Measurements from ENCODE around the gene TAF11L6.
"Not testable (repeated sequence)": the region's sequence is repeated elsewhere in the genome, so short reads cannot be mapped to it uniquely, and the experiment has no call there.

Gene TAF11L6

GRCh38 chr5:17528369-17528768 is at the start of gene TAF11L6:
Gene TAF11L6, plus strand, starts transcription at chr5:17528669.
- DNase-seq (ENCODE audit: low read depth) = not testable (repeated sequence)

- no peak for DNase-seq (ENCODE audit: low read depth)
Measured at GRCh38 chr5:17481378-17481777, 47.1 kb upstream of the TAF11L6 start.

GRCh38 chr5:17482790-17483189 is 45.7 kb upstream of the TAF11L6 start:
- DNase-seq (ENCODE audit: low read depth) = no peak

GRCh38 chr5:17486464-17487173 is 41.9 kb upstream of the TAF11L6 start:
- DNase-seq (ENCODE audit: low read depth) = not testable (repeated sequence)

GRCh38 chr5:17487174-17487512 is 41.3 kb upstream of the TAF11L6 start:
- no peak for DNase-seq (ENCODE audit: low read depth)

GRCh38 chr5:17491257-17491656 is 37.2 kb upstream of the TAF11L6 start:
- not testable (repeated sequence) for DNase-seq (ENCODE audit: low read depth)

GRCh38 chr5:17492770-17493169 is 35.7 kb upstream of the TAF11L6 start:
- no peak for DNase-seq (ENCODE audit: low read depth)

DNA sequence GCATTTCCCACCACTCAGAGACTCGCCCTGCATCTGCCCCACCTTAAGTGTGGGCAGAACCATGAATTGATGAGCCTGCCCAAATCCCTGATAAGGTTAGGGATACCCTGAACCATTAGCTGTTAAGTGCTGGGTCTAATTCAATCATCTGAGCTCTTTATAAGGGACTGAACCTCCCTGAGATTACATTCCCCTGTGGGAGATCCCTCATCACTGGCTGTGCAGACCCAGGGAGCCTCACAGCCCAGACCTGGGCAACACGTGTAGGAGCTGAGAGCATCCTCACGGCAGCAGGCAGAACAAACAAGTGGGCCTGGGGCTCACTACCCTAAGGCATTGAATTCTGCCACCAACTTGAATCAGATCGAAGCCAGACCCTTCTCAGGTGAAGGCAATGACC is 31.0 kb upstream of the TAF11L6 start:
- no peak for DNase-seq (ENCODE audit: low read depth)

GRCh38 chr5:17497931-17498330 is 30.5 kb upstream of the TAF11L6 start, which contains the start of gene TAF11L2:
Gene TAF11L2, plus strand, starts transcription at chr5:17498231.
- not testable (repeated sequence) for DNase-seq (ENCODE audit: low read depth)

GRCh38 chr5:17511775-17512325 is 16.6 kb upstream of the TAF11L6 start:
- no peak for DNase-seq (ENCODE audit: low read depth)

DNA sequence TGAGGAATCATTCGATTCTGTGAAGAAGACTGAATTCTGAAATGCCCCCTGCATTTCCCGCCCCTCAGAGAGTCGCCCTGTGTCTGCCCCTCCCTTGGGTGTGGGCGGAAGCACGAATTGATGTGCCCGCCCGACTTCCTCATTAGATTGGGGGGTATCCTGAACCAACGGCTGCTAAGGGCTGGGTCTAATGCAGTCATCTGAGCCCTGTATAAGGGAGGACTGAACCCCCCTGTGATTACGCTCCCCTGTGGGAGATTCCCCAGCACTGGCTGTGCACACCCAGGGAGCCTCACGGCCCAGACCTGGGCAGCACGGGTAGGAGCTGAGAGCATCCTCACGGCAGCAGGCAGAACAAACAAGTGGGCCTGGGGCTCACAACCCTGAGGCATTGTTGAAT is 10.9 kb upstream of the TAF11L6 start:
- not testable (repeated sequence) for DNase-seq (ENCODE audit: low read depth)

GRCh38 chr5:17518067-17518466 is 10.4 kb upstream of the TAF11L6 start, which contains the start of gene TAF11L3:
Gene TAF11L3, plus strand, starts transcription at chr5:17518367.
- DNase-seq (ENCODE audit: low read depth) = not testable (repeated sequence)

- not testable (repeated sequence) for DNase-seq (ENCODE audit: low read depth)
Measured at GRCh38 chr5:17519508-17519907, 9.0 kb upstream of the TAF11L6 start.

DNA sequence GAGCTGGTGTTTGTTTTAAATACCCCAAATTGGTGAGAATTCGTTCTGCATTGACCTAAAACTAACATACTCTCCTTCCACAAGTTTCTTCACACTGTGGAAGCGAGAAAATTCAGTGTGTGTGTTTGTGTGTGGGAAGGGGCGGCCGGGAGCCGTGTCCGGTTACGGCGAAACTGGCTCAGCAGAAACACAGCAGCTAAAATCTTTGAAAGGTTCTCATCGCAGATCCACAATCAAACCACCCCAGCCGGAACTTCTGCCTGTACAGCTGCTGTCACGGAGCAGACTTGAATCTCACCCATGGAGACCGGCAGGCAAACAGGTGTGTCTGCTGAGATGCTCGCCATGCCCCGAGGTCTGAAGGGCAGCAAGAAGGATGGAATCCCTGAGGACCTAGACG is 7.0 kb upstream of the TAF11L6 start, which contains the start of gene TAF11L4:
TSS of gene TAF11L4 (plus strand) at position 301 of the 400 bp plus-strand sequence.
- not testable (repeated sequence) for DNase-seq (ENCODE audit: low read depth)

DNA sequence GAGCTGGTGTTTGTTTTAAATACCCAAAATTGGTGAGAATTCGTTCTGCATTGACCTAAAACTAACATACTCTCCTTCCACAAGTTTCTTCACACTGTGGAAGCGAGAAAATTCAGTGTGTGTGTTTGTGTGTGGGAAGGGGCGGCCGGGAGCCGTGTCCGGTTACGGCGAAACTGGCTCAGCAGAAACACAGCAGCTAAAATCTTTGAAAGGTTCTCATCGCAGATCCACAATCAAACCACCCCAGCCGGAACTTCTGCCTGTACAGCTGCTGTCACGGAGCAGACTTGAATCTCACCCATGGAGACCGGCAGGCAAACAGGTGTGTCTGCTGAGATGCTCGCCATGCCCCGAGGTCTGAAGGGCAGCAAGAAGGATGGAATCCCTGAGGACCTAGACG is 3.5 kb upstream of the TAF11L6 start, which contains the start of gene TAF11L5:
TSS of gene TAF11L5 (plus strand) at position 301 of the 400 bp plus-strand sequence.
- not testable (repeated sequence) for DNase-seq (ENCODE audit: low read depth)

- not testable (repeated sequence) for DNase-seq (ENCODE audit: low read depth)
Measured at GRCh38 chr5:17526504-17526903, 2.0 kb upstream of the TAF11L6 start.
